Activated CD4-positive, alpha-beta memory T cell treated with anti-CD3 and anti-CD28 coated beads for 36 hours (primary cell): ENCODE measurements around the gene APOH. TPM values are rescaled to one million over a fixed set of nuclear protein-coding genes. Genes with fewer than 3 reads are reported as not detected.
"Not testable (repeated sequence)": the region's sequence is repeated elsewhere in the genome, so short reads cannot be mapped to it uniquely, and the experiment has no call there.

Source experiments
- CTCF ChIA-PET: fragments of 350-600 bp; sonication (Branson Sonifier 250); formaldehyde crosslinking; loops from one replicate; lab custom pipeline; 2021; ENCODE audit warnings: antibody characterized with exemption, inconsistent platforms; lab: Charles Lee
- POLR2A ChIA-PET: fragments of 350-600 bp; sonication (Branson Sonifier 250); formaldehyde crosslinking; loops from one replicate; lab custom pipeline; 2021; ENCODE audit warnings: antibody characterized with exemption; lab: Charles Lee
- DNase-seq: peaks from one replicate; pipeline ENCODE4 v3.0.0-alpha.2; 2020
- H3K27ac Mint-ChIP-seq: one replicate; pipeline ENCODE4 v1.8.0; 2021; ENCODE audit warnings: mixed read lengths
- H3K27me3 Mint-ChIP-seq: one replicate; pipeline ENCODE4 v1.8.0; 2021; ENCODE audit warnings: mixed read lengths
- H3K36me3 Mint-ChIP-seq: one replicate; pipeline ENCODE4 v1.8.0; 2021; ENCODE audit warnings: mixed read lengths
- H3K4me1 Mint-ChIP-seq: one replicate; pipeline ENCODE4 v1.8.0; 2021; ENCODE audit warnings: low read depth, mixed read lengths
- H3K4me3 Mint-ChIP-seq: one replicate; pipeline ENCODE4 v1.8.0; 2021; ENCODE audit warnings: mild to moderate bottlenecking, mixed read lengths
- H3K9me3 Mint-ChIP-seq: one replicate; pipeline ENCODE4 v1.8.0; 2021; ENCODE audit warnings: mixed read lengths
- intact Hi-C: fragments of 100-400 bp; cut with micrococcal nuclease; formaldehyde crosslinking; loops from one replicate; pipeline ENCODE4 v1.15.1; 2023
- total RNA-seq, 2 experiments: library from RNA; stranded (reverse); gene quantifications; one replicate each; pipeline ENCODE4 v1.2.3, GENCODE V29; 2021

Gene APOH
- total RNA-seq, 2 experiments from 2014 or later, result not detected

- no peak for DNase-seq
- Mint-ChIP-seq H3K4me1 (peaks cover 16% of the 10 kb centered on the region), H3K4me3 (no peak overlapping the region), H3K27me3 (no peaks in the 10 kb centered on the region), H3K36me3 (no peaks in the 10 kb centered on the region), H3K9me3 (peaks cover 5% of the 10 kb centered on the region), H3K27ac (no peak overlapping the region)
- POLR2A ChIA-PET, result no interaction called here
- intact Hi-C loops, result no loop called here
- CTCF ChIA-PET, result interaction anchor here (0.5 to 0.6 kb wide), 2 partner anchors 36 to 189 kb away, joined by 5 read pairs; no protein-coding TSS in a partner anchor
Measured at GRCh38 chr17:66260275-66260674, 31.1 kb upstream of the APOH start.

- ChIA-PET POLR2A (interaction anchor here (0.6 to 0.7 kb wide), 2 partner anchors 37 to 210 kb away, joined by 3 to 4 read pairs; no protein-coding TSS in a partner anchor), CTCF (interaction anchor here (0.7 to 2.4 kb wide), 15 partner anchors 10 to 436 kb away, joined by 3 to 21 read pairs (median 3); no protein-coding TSS in a partner anchor)
- Mint-ChIP-seq H3K9me3 (no peaks in the 10 kb centered on the region), H3K36me3 (no peaks in the 10 kb centered on the region), H3K4me1 (peaks cover 13% of the 10 kb centered on the region), H3K27me3 (no peaks in the 10 kb centered on the region), H3K4me3 (peak overlapping the region; percentile 11), H3K27ac (peak overlapping the region; percentile 24)
- peak; percentile 38 for DNase-seq
- intact Hi-C loops, result loop anchor here (1.0 to 5.0 kb wide), 7 partner anchors 51 to 418 kb away; no protein-coding TSS in a partner anchor
Measured at GRCh38 chr17:66255527-66255971, 26.3 kb upstream of the APOH start.

DNA sequence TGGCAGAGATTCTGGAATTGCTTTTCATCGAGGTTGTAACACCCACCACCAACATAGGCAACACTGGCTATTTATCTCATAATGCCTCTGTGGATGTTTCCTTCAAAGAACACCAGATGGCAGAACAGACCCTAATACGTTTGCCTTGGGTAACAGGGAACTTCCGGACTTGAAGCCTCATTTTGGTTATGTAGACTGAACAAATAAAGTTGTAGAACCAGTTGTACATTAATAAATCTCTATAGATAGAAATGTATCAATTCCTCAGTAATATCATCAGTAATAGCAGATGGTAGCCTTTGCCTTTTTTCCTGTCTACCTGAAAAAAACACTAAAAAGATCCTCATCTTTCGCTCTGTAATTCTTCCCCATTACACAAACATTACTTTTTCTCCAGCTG lies 25.9 kb upstream of the APOH start:
- ChIA-PET POLR2A (interaction anchor here (0.7 kb wide), 1 partner anchor 210 kb away, joined by 3 read pairs; no protein-coding TSS in a partner anchor), CTCF (interaction anchor here (0.7 to 2.4 kb wide), 16 partner anchors 10 to 437 kb away, joined by 3 to 21 read pairs (median 3); no protein-coding TSS in a partner anchor)
- Mint-ChIP-seq H3K27ac (peak overlapping the region; percentile 24), H3K9me3 (no peaks in the 10 kb centered on the region), H3K27me3 (no peaks in the 10 kb centered on the region), H3K4me1 (peaks cover 13% of the 10 kb centered on the region), H3K4me3 (peak overlapping the region; percentile 11), H3K36me3 (no peaks in the 10 kb centered on the region)
- intact Hi-C loops, result loop anchor here (1.0 to 5.0 kb wide), 7 partner anchors 51 to 418 kb away; no protein-coding TSS in a partner anchor
- peak; percentile 28 for DNase-seq

DNA sequence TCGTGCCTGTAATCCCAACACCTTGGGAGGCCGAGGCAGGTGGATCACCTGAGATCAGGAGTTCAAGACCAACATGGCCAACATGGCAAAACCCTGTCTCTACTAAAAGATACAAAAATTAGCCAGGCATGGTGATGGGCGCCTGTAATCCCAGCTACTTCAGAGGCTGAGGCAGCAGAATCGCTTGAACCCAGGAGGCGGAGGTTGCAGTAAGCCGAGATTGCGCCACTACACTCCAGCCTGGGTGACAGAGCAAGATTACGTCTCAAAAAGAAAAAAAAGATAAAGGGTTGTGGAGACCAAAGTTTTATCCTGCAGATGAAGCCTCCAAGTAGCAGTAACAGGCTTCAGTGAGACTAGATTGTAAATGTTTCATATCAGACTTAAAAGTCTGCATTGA lies 24.2 kb upstream of the APOH start:
- CTCF ChIA-PET, H3K9me3 Mint-ChIP-seq, intact Hi-C loops, DNase-seq, POLR2A ChIA-PET, H3K27ac Mint-ChIP-seq, H3K36me3 Mint-ChIP-seq, H3K27me3 Mint-ChIP-seq, H3K4me3 Mint-ChIP-seq: not testable (repeated sequence)
- H3K4me1 Mint-ChIP-seq, result peaks cover 13% of the 10 kb centered on the region

DNA sequence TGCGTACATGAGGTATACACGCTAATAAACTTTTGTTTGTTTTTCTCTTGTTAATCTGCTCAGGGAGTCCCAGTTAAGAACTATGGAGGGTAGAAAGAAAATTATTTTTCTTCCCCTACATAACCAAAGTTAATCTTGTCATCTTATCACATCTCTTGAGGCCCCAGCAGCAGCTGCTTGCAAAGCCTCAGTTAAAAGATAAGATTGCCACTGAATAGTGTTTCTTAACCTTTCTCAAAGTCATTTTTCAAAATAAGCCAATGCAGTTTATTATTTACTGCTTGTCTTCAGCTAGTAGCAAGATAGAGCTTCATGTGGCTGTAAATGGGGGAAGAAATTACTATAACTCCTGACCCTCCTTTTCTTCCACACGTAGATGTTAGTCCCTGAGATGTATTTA lies 21.5 kb upstream of the APOH start:
- ChIA-PET CTCF (interaction anchor here (0.6 kb wide), 1 partner anchor 399 kb away, joined by 3 read pairs; no protein-coding TSS in a partner anchor), POLR2A (no interaction called here)
- no peak overlapping the region for H3K4me3 Mint-ChIP-seq
- H3K27me3 Mint-ChIP-seq, result no peaks in the 10 kb centered on the region
- no peak overlapping the region for H3K27ac Mint-ChIP-seq
- H3K36me3 Mint-ChIP-seq, result no peaks in the 10 kb centered on the region
- H3K4me1 Mint-ChIP-seq, result peaks cover 19% of the 10 kb centered on the region
- no peaks in the 10 kb centered on the region for H3K9me3 Mint-ChIP-seq
- DNase-seq, result no peak
- intact Hi-C loops, result no loop called here

DNA sequence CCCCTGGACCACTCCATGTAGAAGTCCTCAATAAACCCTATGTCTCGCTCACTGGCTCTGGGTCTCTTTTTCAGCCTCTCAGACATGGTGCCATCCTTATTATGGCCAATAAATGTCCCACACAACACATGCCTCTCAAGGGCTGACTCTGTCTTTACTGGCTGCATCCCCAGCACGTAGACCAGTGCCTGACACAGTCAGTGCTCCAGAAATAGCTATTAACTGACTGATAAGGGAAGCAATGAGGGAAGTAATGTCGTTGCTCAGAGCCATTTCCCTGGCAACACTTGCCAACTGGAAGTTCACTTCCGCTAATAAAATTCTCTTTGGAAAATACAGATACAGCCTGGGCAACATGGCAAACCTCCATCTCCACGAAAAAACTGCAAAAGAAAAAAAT lies 19.1 kb upstream of the APOH start:
- Mint-ChIP-seq H3K36me3 (no peaks in the 10 kb centered on the region), H3K27ac (no peak overlapping the region), H3K4me3 (no peak overlapping the region), H3K27me3 (no peaks in the 10 kb centered on the region), H3K4me1 (peaks cover 20% of the 10 kb centered on the region), H3K9me3 (no peaks in the 10 kb centered on the region)
- ChIA-PET CTCF (interaction anchor here (0.7 to 1.3 kb wide), 2 partner anchors 319 to 1714 kb away, joined by 3 to 4 read pairs; no protein-coding TSS in a partner anchor), POLR2A (no interaction called here)
- no peak for DNase-seq
- intact Hi-C loops, result no loop called here

- no peaks in the 10 kb centered on the region for H3K36me3 Mint-ChIP-seq
- intact Hi-C loops, result no loop called here
- CTCF ChIA-PET, result no interaction called here
- no peak for DNase-seq
- no peak overlapping the region for H3K27ac Mint-ChIP-seq
- H3K4me1 Mint-ChIP-seq, result peaks cover 18% of the 10 kb centered on the region
- H3K27me3 Mint-ChIP-seq, result no peaks in the 10 kb centered on the region
- H3K9me3 Mint-ChIP-seq, result no peaks in the 10 kb centered on the region
- POLR2A ChIA-PET, result no interaction called here
- H3K4me3 Mint-ChIP-seq, result no peak overlapping the region
Measured at GRCh38 chr17:66241839-66242238, 12.6 kb upstream of the APOH start.

GRCh38 chr17:66240630-66241029 lies 11.4 kb upstream of the APOH start:
- Mint-ChIP-seq H3K4me1 (peaks cover 12% of the 10 kb centered on the region), H3K27me3 (no peaks in the 10 kb centered on the region), H3K4me3 (no peak overlapping the region), H3K9me3 (no peaks in the 10 kb centered on the region), H3K36me3 (no peaks in the 10 kb centered on the region), H3K27ac (no peak overlapping the region)
- POLR2A ChIA-PET, result no interaction called here
- CTCF ChIA-PET, result interaction anchor here (0.7 to 0.9 kb wide), 2 partner anchors 14 to 456 kb away, joined by 3 read pairs; no protein-coding TSS in a partner anchor
- no peak for DNase-seq
- intact Hi-C loops, result no loop called here

- ChIA-PET CTCF (interaction anchor here (0.7 to 0.9 kb wide), 2 partner anchors 15 to 457 kb away, joined by 3 read pairs; no protein-coding TSS in a partner anchor), POLR2A (no interaction called here)
- no peaks in the 10 kb centered on the region for H3K9me3 Mint-ChIP-seq
- H3K4me3 Mint-ChIP-seq, result no peak overlapping the region
- intact Hi-C loops, result no loop called here
- no peak for DNase-seq
- no peak overlapping the region for H3K27ac Mint-ChIP-seq
- no peaks in the 10 kb centered on the region for H3K36me3 Mint-ChIP-seq
- H3K4me1 Mint-ChIP-seq, result peaks cover 9% of the 10 kb centered on the region
- no peaks in the 10 kb centered on the region for H3K27me3 Mint-ChIP-seq
Measured at GRCh38 chr17:66240013-66240412, 10.8 kb upstream of the APOH start.

DNA sequence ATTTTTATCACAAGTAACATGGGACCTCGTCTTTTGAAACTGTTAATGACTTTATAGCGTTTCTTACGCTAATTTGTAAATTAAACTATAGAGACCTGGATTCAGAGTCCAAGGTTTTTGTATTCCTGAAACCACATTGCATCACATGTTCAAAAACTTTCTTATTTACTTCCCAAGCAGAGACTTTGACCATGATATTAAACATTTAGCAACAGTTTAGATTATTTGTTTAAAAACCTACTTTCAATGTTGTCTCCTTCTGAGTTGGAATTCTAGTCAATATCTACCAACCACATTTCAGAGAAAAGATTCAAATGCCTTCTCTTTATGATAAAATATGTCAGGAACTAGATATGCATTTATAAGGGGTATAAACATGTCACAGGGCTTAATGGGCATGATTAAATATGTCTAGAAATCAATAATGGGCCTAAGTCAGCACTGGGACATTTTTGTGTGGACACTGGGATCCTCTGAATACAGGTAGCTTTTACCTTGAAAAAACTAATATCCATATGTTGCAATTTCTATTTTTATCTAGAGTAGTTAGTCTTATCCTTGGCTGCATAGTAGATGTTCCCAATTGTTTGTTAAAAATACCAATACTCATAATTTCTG lies 6.3 kb upstream of the APOH start:
- POLR2A ChIA-PET, result no interaction called here
- CTCF ChIA-PET, result no interaction called here
- H3K9me3 Mint-ChIP-seq, result no peaks in the 10 kb centered on the region

GRCh38 chr17:66234611-66235010 lies 5.4 kb upstream of the APOH start:
- Mint-ChIP-seq H3K4me1 (no peaks in the 10 kb centered on the region), H3K9me3 (no peaks in the 10 kb centered on the region), H3K36me3 (no peaks in the 10 kb centered on the region), H3K27ac (no peak overlapping the region), H3K4me3 (no peak overlapping the region), H3K27me3 (no peaks in the 10 kb centered on the region)
- intact Hi-C loops, result no loop called here
- ChIA-PET POLR2A (no interaction called here), CTCF (no interaction called here)
- DNase-seq, result no peak

More for the DNA sequence above, 6.3 kb upstream of the APOH start:
- peaks cover 3% of the 10 kb centered on the region for H3K4me1 Mint-ChIP-seq
- no peak overlapping the region for H3K27ac Mint-ChIP-seq
- H3K36me3 Mint-ChIP-seq, result no peaks in the 10 kb centered on the region
- intact Hi-C loops, result no loop called here
- no peak for DNase-seq
- no peak overlapping the region for H3K4me3 Mint-ChIP-seq
- H3K27me3 Mint-ChIP-seq, result no peaks in the 10 kb centered on the region

- H3K4me1 Mint-ChIP-seq, result no peaks in the 10 kb centered on the region
- H3K36me3 Mint-ChIP-seq, result no peaks in the 10 kb centered on the region
- no peak overlapping the region for H3K27ac Mint-ChIP-seq
- H3K4me3 Mint-ChIP-seq, result no peak overlapping the region
- intact Hi-C loops, result no loop called here
- H3K27me3 Mint-ChIP-seq, result no peaks in the 10 kb centered on the region
- no peaks in the 10 kb centered on the region for H3K9me3 Mint-ChIP-seq
- DNase-seq, result no peak
- CTCF ChIA-PET, result no interaction called here
- POLR2A ChIA-PET, result no interaction called here
Measured at GRCh38 chr17:66233023-66233753, 4.0 kb upstream of the APOH start.
